Parathyroid adenoma (tissue), 2 donors: ENCODE results near the gene CPNE5.
"Not testable (repeated sequence)": the region's sequence is repeated elsewhere in the genome, so short reads cannot be mapped to it uniquely, and the experiment has no call there.

Experiments
- H2AFZ ChIP-seq: fragments of 300-600 bp; sonication (generic); one replicate; pipeline ENCODE4 v1.7.0; 2017; ENCODE audit warnings: antibody characterized with exemption, mild to moderate bottlenecking
- H3K27ac ChIP-seq: fragments of 300-600 bp; sonication (generic); one replicate; pipeline ENCODE4 v1.7.0; 2017
- H3K27me3 ChIP-seq: fragments of 300-600 bp; sonication (generic); one replicate; pipeline ENCODE4 v1.7.0; 2017; ENCODE audit warnings: low read length; ENCODE audit not compliant: control insufficient read depth, insufficient read depth
- H3K36me3 ChIP-seq: fragments of 300-600 bp; sonication (generic); one replicate; pipeline ENCODE4 v1.7.0; 2017; ENCODE audit warnings: low read length; ENCODE audit not compliant: control insufficient read depth, insufficient read depth
- H3K4me1 ChIP-seq: fragments of 300-600 bp; sonication (generic); one replicate; pipeline ENCODE4 v1.7.0; 2017; ENCODE audit warnings: control low read depth
- H3K4me2 ChIP-seq: fragments of 300-600 bp; sonication (generic); one replicate; pipeline ENCODE4 v1.7.0; 2017; ENCODE audit warnings: low read length
- H3K4me3 ChIP-seq: fragments of 300-600 bp; sonication (generic); one replicate; pipeline ENCODE4 v1.7.0; 2017; ENCODE audit warnings: low read depth, low read length
- H3K79me2 ChIP-seq: fragments of 300-600 bp; sonication (generic); one replicate; pipeline ENCODE4 v1.7.0; 2017; ENCODE audit warnings: control low read depth
- H3K9ac ChIP-seq: fragments of 300-600 bp; sonication (generic); one replicate; pipeline ENCODE4 v1.7.0; 2017; ENCODE audit warnings: mild to moderate bottlenecking
- H3K9me3 ChIP-seq: fragments of 300-600 bp; sonication (generic); one replicate; pipeline ENCODE4 v1.7.0; 2017; ENCODE audit warnings: low read length; ENCODE audit not compliant: control insufficient read depth
- TF ChIP-seq, protein P1 (sequence below): fragments of 300-600 bp; sonication (generic); IDR thresholded peaks from one replicate; pipeline ENCODE4 v1.7.0; 2017; ENCODE audit warnings: antibody characterized with exemption, mild to moderate bottlenecking
- donor health status: primary hyperparathyroidism.

The CPNE5 gene

DNA sequence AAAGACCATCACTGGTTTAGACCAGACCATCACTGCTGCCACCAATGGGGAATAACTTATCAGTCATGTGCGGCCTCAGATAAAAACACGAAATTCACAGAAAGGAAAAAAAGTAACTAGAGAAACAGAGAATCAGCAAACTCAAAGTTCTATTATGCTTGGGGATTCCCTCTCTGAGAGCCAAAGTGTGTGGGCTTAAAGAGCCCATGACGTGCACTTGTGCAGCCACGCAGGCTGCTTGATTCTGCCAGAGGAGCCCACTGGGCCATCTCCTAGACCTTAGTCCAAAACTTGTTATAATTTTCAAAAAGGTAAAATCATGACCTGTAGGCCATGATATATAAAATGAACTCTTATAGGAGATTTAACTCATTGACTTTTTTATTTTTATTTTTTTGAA is 126.4 kb downstream of the CPNE5 start:
- Histone ChIP-seq H3K4me2 (no peak overlapping the region), H3K27ac (no peak overlapping the region), H3K36me3 (no peaks in the 10 kb centered on the region), H3K9ac (no peak overlapping the region), H3K27me3 (no peaks in the 10 kb centered on the region), H3K4me1 (no peaks in the 10 kb centered on the region), H3K9me3 (no peaks in the 10 kb centered on the region), H3K4me3 (no peak overlapping the region), H2AFZ (no peak overlapping the region), H3K79me2 (no peaks in the 10 kb centered on the region)
- TF ChIP-seq, protein P1, sequence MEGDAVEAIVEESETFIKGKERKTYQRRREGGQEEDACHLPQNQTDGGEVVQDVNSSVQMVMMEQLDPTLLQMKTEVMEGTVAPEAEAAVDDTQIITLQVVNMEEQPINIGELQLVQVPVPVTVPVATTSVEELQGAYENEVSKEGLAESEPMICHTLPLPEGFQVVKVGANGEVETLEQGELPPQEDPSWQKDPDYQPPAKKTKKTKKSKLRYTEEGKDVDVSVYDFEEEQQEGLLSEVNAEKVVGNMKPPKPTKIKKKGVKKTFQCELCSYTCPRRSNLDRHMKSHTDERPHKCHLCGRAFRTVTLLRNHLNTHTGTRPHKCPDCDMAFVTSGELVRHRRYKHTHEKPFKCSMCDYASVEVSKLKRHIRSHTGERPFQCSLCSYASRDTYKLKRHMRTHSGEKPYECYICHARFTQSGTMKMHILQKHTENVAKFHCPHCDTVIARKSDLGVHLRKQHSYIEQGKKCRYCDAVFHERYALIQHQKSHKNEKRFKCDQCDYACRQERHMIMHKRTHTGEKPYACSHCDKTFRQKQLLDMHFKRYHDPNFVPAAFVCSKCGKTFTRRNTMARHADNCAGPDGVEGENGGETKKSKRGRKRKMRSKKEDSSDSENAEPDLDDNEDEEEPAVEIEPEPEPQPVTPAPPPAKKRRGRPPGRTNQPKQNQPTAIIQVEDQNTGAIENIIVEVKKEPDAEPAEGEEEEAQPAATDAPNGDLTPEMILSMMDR = no peak

DNA sequence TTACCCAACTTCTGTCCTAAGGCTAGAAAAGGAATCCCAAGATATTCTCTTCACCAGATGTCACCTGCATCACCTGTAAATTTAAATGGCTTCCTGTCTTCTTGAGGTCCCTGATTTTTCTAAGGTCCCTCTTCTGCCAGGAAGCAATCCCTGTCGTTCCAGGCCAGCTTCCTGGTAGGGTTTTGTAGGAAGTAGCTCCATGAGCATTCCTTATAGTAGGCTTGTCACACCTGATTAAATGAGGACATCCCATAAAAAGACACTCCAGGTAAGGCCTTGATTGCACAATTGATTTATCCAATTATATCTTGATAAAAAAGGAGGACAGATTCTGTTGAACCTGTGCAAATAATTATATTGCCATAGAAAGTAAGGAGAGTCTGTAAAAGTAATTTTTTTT is 132.9 kb downstream of the CPNE5 start:
- no peaks in the 10 kb centered on the region for H3K79me2 ChIP-seq
- TF ChIP-seq, protein P1 = no peak
- no peaks in the 10 kb centered on the region for H3K4me1 ChIP-seq
- no peaks in the 10 kb centered on the region for H3K9me3 ChIP-seq
- H2AFZ ChIP-seq = no peak overlapping the region
- H3K9ac ChIP-seq = no peak overlapping the region
- no peak overlapping the region for H3K27ac ChIP-seq
- H3K4me3 ChIP-seq = no peak overlapping the region
- H3K4me2 ChIP-seq = no peak overlapping the region
- no peaks in the 10 kb centered on the region for H3K27me3 ChIP-seq
- no peaks in the 10 kb centered on the region for H3K36me3 ChIP-seq

DNA sequence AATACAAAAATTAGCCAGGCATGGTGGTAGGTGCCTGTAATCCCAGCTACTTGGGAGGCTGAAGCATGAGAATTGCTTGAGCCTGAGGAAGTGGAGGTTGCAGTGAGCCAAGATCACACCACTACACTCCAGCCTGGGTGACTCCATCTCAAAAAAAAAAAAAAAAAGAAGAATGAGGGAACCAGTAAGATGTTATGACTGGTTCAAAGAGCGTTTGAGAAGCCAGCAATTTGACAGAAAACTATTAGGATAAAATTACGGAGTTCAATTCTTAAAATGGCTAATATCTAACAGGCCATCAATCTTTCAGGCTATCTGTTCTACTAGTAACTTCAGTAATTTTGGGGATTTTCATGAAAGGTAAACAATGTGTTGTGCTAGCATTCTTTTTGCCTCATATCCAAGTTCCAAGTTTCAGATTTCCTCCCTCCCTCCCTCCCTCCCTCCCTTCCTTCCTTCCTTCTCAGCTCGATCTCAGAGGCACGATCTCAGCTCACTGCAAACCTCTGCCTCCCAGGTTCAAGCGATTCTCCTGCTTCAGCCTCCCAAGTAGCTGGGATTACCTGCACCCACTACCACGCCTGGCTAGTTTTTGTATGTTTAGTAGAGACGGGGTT is 134.2 kb downstream of the CPNE5 start:
- not testable (repeated sequence) for H3K9me3 ChIP-seq, H3K79me2 ChIP-seq, H3K4me2 ChIP-seq, H3K4me3 ChIP-seq, H3K27me3 ChIP-seq, H3K36me3 ChIP-seq, H3K27ac ChIP-seq, H3K4me1 ChIP-seq, H2AFZ ChIP-seq, H3K9ac ChIP-seq

DNA sequence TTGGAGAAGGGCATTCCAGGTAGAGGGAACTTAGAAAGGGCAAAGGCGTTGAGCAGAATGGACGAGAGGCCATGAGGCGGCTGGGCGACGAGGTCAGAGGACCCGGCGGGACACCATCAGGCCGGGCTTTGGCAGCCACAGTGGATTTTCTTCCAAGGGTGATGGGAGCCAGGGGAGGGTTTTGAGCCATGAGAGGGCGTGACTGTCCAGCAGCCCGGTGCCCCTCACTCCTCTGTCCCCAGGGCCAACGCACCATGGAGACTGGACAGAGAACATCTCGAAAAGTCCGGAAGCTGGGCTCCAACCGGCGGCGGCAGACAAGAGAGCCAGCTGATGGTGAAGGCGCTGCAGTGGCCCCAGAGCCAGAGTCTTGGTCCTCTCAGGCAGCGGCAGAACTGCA is 135.3 kb downstream of the CPNE5 start:
- TF ChIP-seq, protein P1 = no peak

DNA sequence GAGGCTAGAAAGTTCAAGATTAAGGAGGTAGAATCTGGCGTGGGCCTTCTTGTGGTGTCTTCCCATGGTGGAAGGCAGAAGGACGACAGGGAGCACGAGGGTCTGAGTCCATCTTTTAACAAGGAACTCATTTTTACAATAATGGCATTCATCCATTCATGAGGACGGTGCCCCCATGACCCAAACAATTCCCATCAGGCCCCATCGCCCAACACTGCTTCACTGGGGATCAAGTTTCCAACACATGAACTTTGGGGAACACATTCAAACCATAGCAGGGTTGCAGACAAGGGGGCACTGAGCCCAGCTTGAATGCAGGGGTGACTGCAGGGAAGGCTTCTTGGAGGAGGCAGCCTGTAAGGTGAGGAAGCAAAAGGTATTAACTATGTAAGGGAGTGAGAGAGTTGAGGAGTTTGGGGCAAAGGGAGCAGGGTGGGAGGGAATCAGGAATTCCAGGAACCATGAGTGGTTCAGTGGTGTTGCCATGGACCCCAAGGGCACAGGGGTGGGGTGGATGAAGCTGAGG is 136.1 kb downstream of the CPNE5 start:
- Histone ChIP-seq H3K79me2 (no peaks in the 10 kb centered on the region), H3K4me3 (no peak overlapping the region), H3K9me3 (no peaks in the 10 kb centered on the region), H3K4me1 (no peaks in the 10 kb centered on the region), H3K4me2 (no peak overlapping the region), H3K27ac (no peak overlapping the region), H3K27me3 (no peaks in the 10 kb centered on the region), H3K9ac (no peak overlapping the region), H2AFZ (no peak overlapping the region), H3K36me3 (no peaks in the 10 kb centered on the region)
- TF ChIP-seq, protein P1 = no peak

More for the DNA sequence above, 135.3 kb downstream of the CPNE5 start:
- Histone ChIP-seq H3K27ac (no peak overlapping the region), H3K79me2 (no peaks in the 10 kb centered on the region), H3K27me3 (no peaks in the 10 kb centered on the region), H3K9ac (no peak overlapping the region), H3K9me3 (no peaks in the 10 kb centered on the region), H3K36me3 (no peaks in the 10 kb centered on the region), H3K4me3 (no peak overlapping the region), H2AFZ (no peak overlapping the region), H3K4me2 (no peak overlapping the region), H3K4me1 (no peaks in the 10 kb centered on the region)
